ENCODE results near the gene NOP9.

DNA sequence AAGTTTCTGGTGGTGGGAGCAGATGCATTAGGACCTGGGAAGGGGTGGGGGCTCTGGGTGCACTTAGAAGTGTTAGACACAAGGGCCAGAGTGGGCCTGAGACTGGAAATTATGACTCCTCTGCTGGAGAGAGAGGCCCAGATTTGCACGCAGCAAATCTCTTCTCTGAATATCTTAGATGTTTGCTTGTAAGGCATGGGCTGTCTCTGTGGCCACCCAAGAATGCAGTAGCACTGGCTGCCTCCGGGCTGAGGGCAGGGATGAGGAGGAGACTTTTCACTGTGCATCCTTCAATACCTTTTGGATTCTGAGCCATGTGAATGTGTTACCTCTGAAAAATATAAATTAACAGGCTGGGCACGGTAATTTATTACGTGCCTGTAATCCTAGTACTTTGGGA is 14.3 kb upstream of the NOP9 start:
- TF ChIP-seq, protein P1, sequence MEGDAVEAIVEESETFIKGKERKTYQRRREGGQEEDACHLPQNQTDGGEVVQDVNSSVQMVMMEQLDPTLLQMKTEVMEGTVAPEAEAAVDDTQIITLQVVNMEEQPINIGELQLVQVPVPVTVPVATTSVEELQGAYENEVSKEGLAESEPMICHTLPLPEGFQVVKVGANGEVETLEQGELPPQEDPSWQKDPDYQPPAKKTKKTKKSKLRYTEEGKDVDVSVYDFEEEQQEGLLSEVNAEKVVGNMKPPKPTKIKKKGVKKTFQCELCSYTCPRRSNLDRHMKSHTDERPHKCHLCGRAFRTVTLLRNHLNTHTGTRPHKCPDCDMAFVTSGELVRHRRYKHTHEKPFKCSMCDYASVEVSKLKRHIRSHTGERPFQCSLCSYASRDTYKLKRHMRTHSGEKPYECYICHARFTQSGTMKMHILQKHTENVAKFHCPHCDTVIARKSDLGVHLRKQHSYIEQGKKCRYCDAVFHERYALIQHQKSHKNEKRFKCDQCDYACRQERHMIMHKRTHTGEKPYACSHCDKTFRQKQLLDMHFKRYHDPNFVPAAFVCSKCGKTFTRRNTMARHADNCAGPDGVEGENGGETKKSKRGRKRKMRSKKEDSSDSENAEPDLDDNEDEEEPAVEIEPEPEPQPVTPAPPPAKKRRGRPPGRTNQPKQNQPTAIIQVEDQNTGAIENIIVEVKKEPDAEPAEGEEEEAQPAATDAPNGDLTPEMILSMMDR (IDR thresholded peaks at IDR 0.05), result no peak
- TF ChIP-seq ZFX (IDR thresholded peaks at IDR 0.05; ENCODE audit: borderline replicate concordance), result no peak

Measured in 22Rv1 (cell line).